Fibroblast of mammary gland (primary cell): ENCODE measurements around the gene MROH7.

Source experiments
- DNase-seq: peaks from one replicate; pipeline ENCODE4 v3.0.0-alpha.2; 2010; ENCODE audit warnings: low read depth
- H3K4me3 ChIP-seq: 2 replicates; pipeline ENCODE4 v1.5.1; 2011; ENCODE audit warnings: low read depth, mild to moderate bottlenecking, low read length, moderate library complexity; ENCODE audit not compliant: control insufficient read depth
- CTCF ChIP-seq: conservative IDR thresholded peaks from 2 replicates; pipeline ENCODE4 v1.5.1; 2011; ENCODE audit warnings: low read depth, low read length, inconsistent platforms; ENCODE audit not compliant: control insufficient read depth, insufficient read depth

Gene MROH7

DNA sequence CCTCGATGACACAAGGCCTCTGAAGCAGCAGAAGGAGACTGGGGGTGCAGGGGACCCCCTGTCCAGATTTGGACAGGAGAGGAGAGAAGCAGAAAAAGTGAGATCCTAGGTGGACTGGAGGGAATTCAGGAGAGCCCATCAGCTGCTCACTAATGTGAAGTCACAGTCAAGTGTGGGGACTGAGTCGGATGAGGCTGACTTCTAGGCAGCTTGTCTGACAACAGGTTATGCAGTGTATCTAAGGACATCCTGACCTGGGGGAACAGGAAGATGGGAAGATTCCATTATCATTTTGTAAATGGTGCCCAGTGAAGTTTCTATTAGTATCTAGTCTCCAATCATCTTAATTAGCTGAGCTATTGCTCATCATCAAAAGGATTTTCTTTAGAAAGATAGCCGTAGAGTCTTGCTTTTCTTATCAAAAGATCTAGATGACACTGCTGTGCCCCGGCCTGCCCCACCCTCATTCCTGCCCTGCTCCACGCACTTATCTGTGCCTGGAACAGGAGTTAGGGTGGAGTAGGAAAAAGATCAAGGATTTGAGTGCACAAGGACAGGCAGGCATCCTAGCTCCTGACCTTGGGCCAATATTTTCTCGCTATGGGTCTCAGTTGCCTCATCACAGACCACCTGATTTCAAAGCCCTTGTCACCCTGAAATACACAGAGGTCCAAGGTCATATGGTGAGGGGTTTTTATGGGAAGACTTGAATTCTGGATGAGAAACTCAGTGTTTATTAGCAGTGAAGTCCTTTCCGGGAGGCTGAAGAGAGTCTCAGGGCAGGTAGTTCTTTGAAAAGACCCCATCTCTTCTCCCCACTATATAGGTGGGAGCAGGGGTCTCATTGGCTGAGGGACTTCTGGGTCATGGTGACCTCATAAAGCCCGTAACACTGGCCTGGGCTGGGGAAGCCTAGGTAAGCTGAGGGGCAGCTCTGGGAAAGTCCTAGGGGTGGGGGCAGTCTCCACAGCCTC is at the start of gene MROH7:
Gene MROH7, plus strand, starts transcription at position 924 of the 974 bp plus-strand sequence. CDS start 11,141 bp downstream, outside the sequence.
- TF ChIP-seq CTCF = no peak
- H3K4me3 ChIP-seq = no peak within 1 kb of the TSS
- DNase-seq = no peak

GRCh38 chr1:54593571-54594160 is 47.9 kb upstream of the MROH7 start:
- no peak for DNase-seq
- no peak overlapping the region for H3K4me3 ChIP-seq
- TF ChIP-seq CTCF = no peak

GRCh38 chr1:54594463-54594862 is 47.1 kb upstream of the MROH7 start:
- no peak overlapping the region for H3K4me3 ChIP-seq
- TF ChIP-seq CTCF = no peak
- no peak for DNase-seq

DNA sequence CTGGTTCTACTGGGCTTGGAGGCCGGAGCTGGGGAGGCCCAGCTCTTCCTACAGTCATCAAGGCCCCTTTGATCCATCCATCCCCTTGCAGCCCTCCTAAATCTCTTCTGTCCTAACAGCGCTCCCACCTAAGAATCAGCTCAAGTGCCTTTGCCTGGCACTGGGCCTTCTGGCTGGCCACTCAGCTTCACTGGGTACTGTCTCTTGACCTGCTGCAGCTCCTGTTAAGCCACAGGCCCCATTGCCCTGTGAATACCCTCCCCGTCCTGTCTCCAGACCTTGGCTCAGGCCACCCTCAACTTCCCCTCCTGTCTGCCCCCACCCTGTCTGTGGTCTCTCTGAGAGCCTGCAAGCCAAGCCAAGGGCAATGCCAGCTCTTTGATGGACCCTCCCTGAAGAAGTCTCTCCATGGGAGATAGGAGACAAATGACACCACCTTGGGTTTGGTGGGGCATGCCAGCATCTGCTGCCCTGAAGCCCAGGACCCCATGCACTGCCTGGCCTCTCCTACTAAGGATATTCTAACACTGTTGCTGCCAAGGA is 45.6 kb upstream of the MROH7 start:
- no peak for DNase-seq
- no peak overlapping the region for H3K4me3 ChIP-seq
- no peak for TF ChIP-seq CTCF

- TF ChIP-seq CTCF = no peak
- no peak for DNase-seq
- H3K4me3 ChIP-seq = no peak overlapping the region
Measured at GRCh38 chr1:54596756-54597155, 44.8 kb upstream of the MROH7 start.

- no peak for DNase-seq
- H3K4me3 ChIP-seq = no peak overlapping the region
- TF ChIP-seq CTCF = no peak
Measured at GRCh38 chr1:54597455-54598030, 44.0 kb upstream of the MROH7 start.
